Measurements from ENCODE around the gene RPL27.

DNA sequence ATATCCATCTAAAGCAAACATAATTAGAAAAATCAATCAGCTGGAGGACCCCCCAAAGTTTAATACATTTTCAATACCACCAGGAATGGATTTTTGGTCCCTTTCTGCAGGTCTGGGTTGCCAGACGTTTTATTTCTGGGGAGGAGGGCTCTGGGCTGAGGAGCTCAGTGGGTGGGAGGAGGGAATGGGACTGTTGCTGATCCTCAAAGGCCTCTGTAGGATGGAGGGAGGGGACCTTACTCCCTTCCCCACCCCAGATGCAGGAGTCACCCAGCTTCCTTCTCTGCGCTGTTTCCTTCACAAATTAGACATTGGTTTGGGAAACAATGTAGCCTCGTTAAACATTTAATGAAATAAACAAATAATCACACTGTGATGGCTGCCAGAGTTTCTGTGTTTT, 33.4 kb downstream of the RPL27 start:
- TF ChIP-seq CTCF (IDR thresholded peaks at IDR 0.05) = no peak
- no peak for TF ChIP-seq TCF7L2 (IDR thresholded peaks at IDR 0.05; ENCODE audit: low read depth, low read length)
- TF ChIP-seq POLR2AphosphoS5 (IDR thresholded peaks at IDR 0.05; ENCODE audit: low read depth, low read length) = no peak
